Hair follicular keratinocyte (primary cell): ENCODE measurements around the gene SULT1A3. TPM values are rescaled to one million over a fixed set of nuclear protein-coding genes. Genes with fewer than 3 reads are reported as not detected.

Experiments used
- total RNA-seq: library from RNA; depleted of rRNA; stranded (reverse); fragments of >200 nt; gene quantifications from 2 replicates; pipeline ENCODE4 v1.2.3, GENCODE V29; 2015

The SULT1A3 gene
- 2.4 and 5.3 TPM in 2 replicates for total RNA-seq

GRCh38 chr16:30199049-30199448 lies at the start of gene SULT1A3:
Gene SULT1A3, plus strand, starts transcription at chr16:30199255. Its CDS starts 1,474 bp downstream, at chr16:30200729.

GRCh38 chr16:30183233-30184095 lies 15.6 kb upstream of the SULT1A3 start, which contains the start of gene CORO1A:
Gene CORO1A, plus strand, starts transcription at chr16:30183602. Its CDS starts 1,608 bp downstream, at chr16:30185210.

GRCh38 chr16:30193615-30194014 lies 5.4 kb upstream of the SULT1A3 start, which contains the start of the genes BOLA2B and SLX1A:
Gene BOLA2B, minus strand, starts transcription at chr16:30193666. Its CDS starts 71 bp downstream, at chr16:30193595.
Gene SLX1A, plus strand, starts transcription at chr16:30193875. Its CDS starts 210 bp downstream, at chr16:30194085.

GRCh38 chr16:30248379-30248778 lies 49.3 kb downstream of the SULT1A3 start, which contains the start of gene NPIPB13:
Gene NPIPB13, minus strand, starts transcription at chr16:30248479. Its CDS starts 2,906 bp downstream, at chr16:30245573.

Other genes starting within 250 kb of the SULT1A3 start
- 123 and 159 TPM in 2 replicates for gene TMEM219, start 237.2 kb upstream of the SULT1A3 start, total RNA-seq
- gene TAOK2, start 225.4 kb upstream of the SULT1A3 start, total RNA-seq: 24.8 and 28.7 TPM in 2 replicates
- 4.8 and 16.2 TPM in 2 replicates for gene HIRIP3, start 203.6 kb upstream of the SULT1A3 start, total RNA-seq
- 58.2 and 91.8 TPM in 2 replicates for gene INO80E, start 203.0 kb upstream of the SULT1A3 start, total RNA-seq
- 0.39 TPM in 1 of 2 replicates, not detected in the other for gene DOC2A, start 188.2 kb upstream of the SULT1A3 start, total RNA-seq
- not detected in 2 replicates for gene C16orf92, start 176.1 kb upstream of the SULT1A3 start, total RNA-seq
- not detected in 2 replicates for gene TLCD3B, start 168.0 kb upstream of the SULT1A3 start, total RNA-seq
- gene ALDOA, start 133.5 kb upstream of the SULT1A3 start, total RNA-seq: 1,543 and 1,648 TPM in 2 replicates
- 102 and 114 TPM in 2 replicates for gene PPP4C, start 123.3 kb upstream of the SULT1A3 start, total RNA-seq
- 0.19 and 0.62 TPM in 2 replicates for gene TBX6, start 107.3 kb upstream of the SULT1A3 start, total RNA-seq
- gene YPEL3, start 103.0 kb upstream of the SULT1A3 start, total RNA-seq: 20.5 and 36.9 TPM in 2 replicates
- gene GDPD3, start 85.7 kb upstream of the SULT1A3 start, total RNA-seq: 0.08 and 0.55 TPM in 2 replicates
- 31.9 and 41.7 TPM in 2 replicates for gene MAPK3, start 76.0 kb upstream of the SULT1A3 start, total RNA-seq
- gene CORO1A, start 15.7 kb upstream of the SULT1A3 start, total RNA-seq: 10.9 and 15.5 TPM in 2 replicates
- gene BOLA2B, start 5.6 kb upstream of the SULT1A3 start, total RNA-seq: 177 and 301 TPM in 2 replicates
- 45.4 and 53.1 TPM in 2 replicates for gene SLX1A, start 5.4 kb upstream of the SULT1A3 start, total RNA-seq
- gene NPIPB13, start 49.2 kb downstream of the SULT1A3 start, total RNA-seq: 2.0 TPM in 1 of 2 replicates, not detected in the other
- 47.6 and 63.2 TPM in 2 replicates for gene CD2BP2, start 156.1 kb downstream of the SULT1A3 start, total RNA-seq
- 33.5 and 36.0 TPM in 2 replicates for gene TBC1D10B, start 171.2 kb downstream of the SULT1A3 start, total RNA-seq
- not detected in 2 replicates for gene MYL11, start 175.5 kb downstream of the SULT1A3 start, total RNA-seq
- gene SEPTIN1, start 183.3 kb downstream of the SULT1A3 start, total RNA-seq: not detected in 2 replicates
- gene ZNF48, start 196.2 kb downstream of the SULT1A3 start, total RNA-seq: 5.2 and 6.7 TPM in 2 replicates
- gene ZNF771, start 208.4 kb downstream of the SULT1A3 start, total RNA-seq: 7.7 and 9.0 TPM in 2 replicates
- 44.7 and 66.1 TPM in 2 replicates for gene DCTPP1, start 230.8 kb downstream of the SULT1A3 start, total RNA-seq
- 15.9 and 20.4 TPM in 2 replicates for gene SEPHS2, start 246.6 kb downstream of the SULT1A3 start, total RNA-seq